Adrenal gland (tissue), 19 donors: ENCODE measurements around the gene RNASEH1. TPM values are rescaled to one million over a fixed set of nuclear protein-coding genes. Genes with fewer than 3 reads are reported as not detected.

Experiments
- DNase-seq, 7 donors: peaks; one replicate each; pipeline ENCODE4 v3.0.0-alpha.2; 2019 to 2020
- H3K27ac ChIP-seq, 5 donors: fragments of 200-600 bp; sonication (generic) in 4 of 5; 1 replicate in 3 of 5; 2 replicates in 2 of 5; pipeline versions ENCODE4 v1.5.1 to v1.8.0; 2016 to 2020; ENCODE audit warnings: mild to moderate bottlenecking in 1 of 5
- H3K27me3 ChIP-seq: fragments of 200-600 bp; 2 replicates; pipeline ENCODE4 v1.8.0; 2021
- H3K36me3 ChIP-seq, 2 donors: fragments of 200-600 bp; replicated peaks in 1 of 2; 1 replicate in 1 of 2; 2 replicates in 1 of 2; pipeline versions ENCODE4 v1.5.1 to v1.8.0; 2018 to 2022
- H3K4me1 ChIP-seq, 2 donors: fragments of 200-600 bp; replicated peaks in 1 of 2; 1 replicate in 1 of 2; 2 replicates in 1 of 2; pipeline versions ENCODE4 v1.5.1 to v1.8.0; 2018 to 2021
- H3K4me3 ChIP-seq, 4 donors: fragments of 200-600 bp; sonication (generic) in 3 of 4; one replicate each; pipeline ENCODE4 v1.5.1; 2016 to 2018
- H3K9me3 ChIP-seq, 3 donors: fragments of 200-600 bp; sonication (generic) in 1 of 3; replicated peaks in 1 of 3; 1 replicate in 2 of 3; 2 replicates in 1 of 3; pipeline versions ENCODE4 v1.5.1 to v1.8.0; 2016 to 2021
- CTCF ChIP-seq, 6 experiments: fragments of 450-650 bp in 4 of 6; fragments of 200-600 bp in 2 of 6; sonication (generic) in 1 of 6; IDR thresholded peaks; 1 replicate in 5 of 6; 2 replicates in 1 of 6; pipeline versions ENCODE4 v1.5.1 to v1.8.0; 2016 to 2021; ENCODE audit warnings: antibody characterized with exemption in 6 of 6, mild to moderate bottlenecking in 2 of 6, moderate library complexity in 1 of 6
- POLR2A ChIP-seq, 2 donors: fragments of 450-650 bp; IDR thresholded peaks; one replicate each; pipeline ENCODE4 v1.6.1; 2017; ENCODE audit warnings: antibody characterized with exemption in 2 of 2, mild to moderate bottlenecking in 2 of 2, moderate library complexity in 1 of 2
- WGBS, 4 donors: extraction: QIAGEN DNeasy Blood & Tissue Kit in 2 of 4; methylation state at CpG; one replicate each; pipeline versions ENCODE4 v1.1.5 to v1.1.7; 2013 to 2017; 5-methylcytosine and 5-hydroxymethylcytosine counted together
- intact Hi-C, 2 donors: fragments of 100-400 bp; cut with DNase I; formaldehyde crosslinking; loops; one replicate each; pipeline versions ENCODE4 v1.14.1 to v1.15.0; 2022 to 2023
- long read RNA-seq, 10 donors: library from polyadenylated mRNA in 3 of 10; unstranded in 2 of 10; stranded (forward) in 1 of 10; transcript quantifications; one replicate each; pipeline ENCODE4 v2.0.0 and lab custom pipeline, GENCODE V29; 2021 to 2026
- polyA plus RNA-seq, 3 donors: library from polyadenylated mRNA; stranded (reverse); fragments of 200-250 nt in 2 of 3; fragments of 350-450 nt in 1 of 3; fragmentation: Illumina TruSeq in 1 of 3; extraction: RNeasy Lipid Tissue Mini Kit (QIAGEN cat#74804) in 1 of 3; gene quantifications; one replicate each; pipeline ENCODE4 v1.2.3, GENCODE V29; 2013 to 2014
- total RNA-seq, 9 donors: library from RNA; depleted of rRNA in 4 of 9; stranded (reverse); fragments of >200 nt in 4 of 9; fragments of 120-200 nt in 1 of 9; fragmentation: NEBNext Ultra II Directional in 1 of 9; extraction: Animal tissue kit (Norgen Biotek cat#: 25700) in 1 of 9; gene quantifications; one replicate each; pipeline versions ENCODE4 v1.1.0 to v1.2.4, GENCODE V29; 2013 to 2023
- donor health status: healthy with polysubstance abuse.
- donor health status: Bipolar disorder and iron deficiency.
- donor health status: DM: yes; HTN: yes; CAD: no.
- donor health status: DM: no; HTN: no; CAD: no.
- donor health status: DM: no; HTN: no; CAD: no.
- donor health status: DM: yes; HTN: yes; CAD: no.

Gene RNASEH1, protein sequence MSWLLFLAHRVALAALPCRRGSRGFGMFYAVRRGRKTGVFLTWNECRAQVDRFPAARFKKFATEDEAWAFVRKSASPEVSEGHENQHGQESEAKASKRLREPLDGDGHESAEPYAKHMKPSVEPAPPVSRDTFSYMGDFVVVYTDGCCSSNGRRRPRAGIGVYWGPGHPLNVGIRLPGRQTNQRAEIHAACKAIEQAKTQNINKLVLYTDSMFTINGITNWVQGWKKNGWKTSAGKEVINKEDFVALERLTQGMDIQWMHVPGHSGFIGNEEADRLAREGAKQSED
- total RNA-seq (10 to 100 TPM in 8 of 9 donors, 1 to 10 TPM in 1; 7.0 to 27.6 (median 17.7) TPM), polyA plus RNA-seq (10 to 100 TPM in 1 of 3 donors, 1 to 10 TPM in 2; 4.5 to 25.6 (median 9.7) TPM)
- long read RNA-seq, donor 1, transcript RNASEH1-201 (8 exons, 1,887 nt), result major isoform, 8 of 2,104 reads
- long read RNA-seq, donor 1, partial matches to known transcripts, result 755 of 2,104 reads
- long read RNA-seq, donor 1, other reads (novel, unspliced or antisense), result 1,341 of 2,104 reads
- long read RNA-seq, donor 2, transcript RNASEH1-201 (8 exons, 1,887 nt), result major isoform, 13 of 29 reads
- long read RNA-seq, donor 2, partial matches to known transcripts, result 8 of 29 reads
- long read RNA-seq, donor 2, other reads (novel, unspliced or antisense), result 8 of 29 reads
- long read RNA-seq, donor 3, transcript RNASEH1-201 (8 exons, 1,887 nt), result major isoform, 11 of 1,829 reads
- long read RNA-seq, donor 3, partial matches to known transcripts, result 804 of 1,829 reads
- long read RNA-seq, donor 3, other reads (novel, unspliced or antisense), result 1,014 of 1,829 reads
- long read RNA-seq, donor 4, transcript RNASEH1-201 (8 exons, 1,887 nt), result major isoform, 31 of 33 reads
- long read RNA-seq, donor 4, partial matches to known transcripts, result 1 of 33 reads
- long read RNA-seq, donor 4, other reads (novel, unspliced or antisense), result 1 of 33 reads
- long read RNA-seq, donor 5, transcript RNASEH1-201 (8 exons, 1,887 nt), result major isoform, 21 of 28 reads
- long read RNA-seq, donor 5, partial matches to known transcripts, result 2 of 28 reads
- long read RNA-seq, donor 5, other reads (novel, unspliced or antisense), result 5 of 28 reads
- long read RNA-seq, donor 6, transcript RNASEH1-201 (8 exons, 1,887 nt), result major isoform, 16 of 20 reads
- long read RNA-seq, donor 6, partial matches to known transcripts, result 2 of 20 reads
- long read RNA-seq, donor 6, other reads (novel, unspliced or antisense), result 2 of 20 reads
- long read RNA-seq, donor 7, partial matches to known transcripts, result 5 of 9 reads
- long read RNA-seq, donor 7, other reads (novel, unspliced or antisense), result 0 of 9 reads
- long read RNA-seq, donor 8, transcript RNASEH1-201 (8 exons, 1,887 nt), result major isoform, 13 of 2,373 reads
- long read RNA-seq, donor 8, partial matches to known transcripts, result 733 of 2,373 reads
- long read RNA-seq, donor 8, other reads (novel, unspliced or antisense), result 1,627 of 2,373 reads
- long read RNA-seq, donor 9, transcript RNASEH1-201 (8 exons, 1,887 nt), result major isoform, 8 of 1,800 reads
- long read RNA-seq, donor 9, partial matches to known transcripts, result 903 of 1,800 reads
- long read RNA-seq, donor 9, other reads (novel, unspliced or antisense), result 889 of 1,800 reads
- long read RNA-seq, donor 10, transcript RNASEH1-201 (8 exons, 1,887 nt), result major isoform, 12 of 26 reads
- long read RNA-seq, donor 10, partial matches to known transcripts, result 0 of 26 reads
- long read RNA-seq, donor 10, other reads (novel, unspliced or antisense), result 14 of 26 reads

GRCh38 chr2:3558205-3559014 lies at the start of gene RNASEH1:
RNASEH1 (minus strand) TSS chr2:3558333; CDS start chr2:3558260, 73 bp downstream.
- Histone ChIP-seq H3K36me3 (peaks cover 0 to 27% of the 10 kb centered on the region in 2 donors), H3K4me3 (peak within 1 kb of the TSS; percentile 66 to 99 (median 90)), H3K9me3 (no peaks in the 10 kb centered on the region), H3K27me3 (no peaks in the 10 kb centered on the region), H3K27ac (peak within 1 kb of the TSS; percentile 68 to 96 (median 89)), H3K4me1 (peaks cover 7 to 20% of the 10 kb centered on the region in 2 donors)
- TF ChIP-seq CTCF (IDR thresholded peaks at IDR 0.05), result no peak
- TF ChIP-seq POLR2A (IDR thresholded peaks at IDR 0.05), result peak; percentile 83
- DNase-seq, result peak; percentile 98 to 99 (median 98)
- 0 to 2% (median 1%) methylated on average over 17 to 67 of the region's 67 CpGs for WGBS, 4 donors
- intact Hi-C loops, result no loop called here

DNA sequence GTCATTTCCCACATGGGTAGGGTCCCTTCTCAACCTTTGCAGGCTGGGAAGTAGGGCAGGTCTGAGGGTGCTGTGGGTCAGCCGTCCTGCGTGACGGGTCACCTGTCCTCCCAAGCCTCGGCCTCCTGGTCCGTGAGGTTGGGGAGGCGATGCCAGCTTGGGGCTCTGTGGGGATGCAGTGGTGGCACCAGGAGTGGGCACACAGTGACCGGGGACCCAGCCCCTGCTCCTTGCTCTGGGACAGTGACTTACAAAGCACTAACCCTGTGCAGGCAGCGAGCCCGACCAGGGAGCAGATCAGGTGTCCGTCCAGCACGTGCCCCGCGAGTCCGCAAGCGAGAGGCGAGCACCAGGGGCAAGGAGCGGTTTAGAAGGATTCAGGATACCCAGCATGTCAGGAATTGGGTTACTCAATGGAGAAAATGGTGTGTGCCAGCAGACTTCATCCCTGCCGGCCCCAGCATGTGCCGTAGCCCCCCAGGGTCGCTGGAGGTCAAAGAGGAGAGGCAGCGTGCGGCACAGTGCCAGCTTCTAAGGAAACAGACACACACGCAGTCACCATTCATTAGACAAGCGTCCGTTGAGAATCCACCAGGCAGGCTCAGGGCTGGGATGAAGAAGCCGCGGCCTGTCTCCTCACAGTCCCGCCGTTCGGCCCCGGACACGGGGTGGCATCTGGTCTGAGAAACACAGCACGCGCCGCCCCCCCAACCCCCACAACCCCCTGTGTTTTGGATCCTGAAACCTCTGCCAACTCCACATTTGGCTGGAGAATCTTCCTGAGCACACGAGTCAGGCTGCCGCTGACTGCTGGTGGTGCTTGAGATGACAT lies 48.5 kb upstream of the RNASEH1 start:
- DNase-seq, result peak in 2 of 7 donors; percentile 21 to 52
- intact Hi-C loops, result no loop called here
- Histone ChIP-seq H3K4me1 (peaks cover 0 to 7% of the 10 kb centered on the region in 2 donors), H3K9me3 (no peaks in the 10 kb centered on the region), H3K4me3 (no peak overlapping the region), H3K27me3 (no peaks in the 10 kb centered on the region), H3K27ac (peak overlapping the region in 2 of 5 donors; percentile 22 to 69), H3K36me3 (no peaks in the 10 kb centered on the region)
- TF ChIP-seq CTCF (IDR thresholded peaks at IDR 0.05), result no peak
- no peak for TF ChIP-seq POLR2A (IDR thresholded peaks at IDR 0.05)
- 85 to 88% (median 85%) methylated on average over 21 to 37 of the region's 37 CpGs for WGBS, 4 donors

DNA sequence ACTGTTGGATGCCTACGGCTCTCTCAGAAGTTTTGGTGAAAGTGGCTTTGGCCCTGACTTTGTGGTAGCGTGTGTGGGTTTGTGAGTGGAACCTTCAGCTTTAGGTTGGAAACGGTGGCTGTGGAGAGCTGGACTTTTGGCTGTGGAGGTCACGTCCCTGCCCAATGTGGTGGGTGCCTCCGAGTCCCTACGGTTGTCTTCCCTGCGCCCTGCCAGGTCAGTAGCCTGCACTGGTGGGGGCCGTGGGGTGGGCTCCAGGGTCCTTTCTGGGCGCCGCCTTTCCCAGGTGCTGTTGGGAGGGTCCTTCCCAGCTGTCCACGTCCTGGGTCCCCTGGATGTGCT lies 47.9 kb upstream of the RNASEH1 start:
- peaks cover 0 to 7% of the 10 kb centered on the region in 2 donors for H3K4me1 ChIP-seq
- H3K27me3 ChIP-seq, result no peaks in the 10 kb centered on the region
- H3K27ac ChIP-seq, result peak overlapping the region in 2 of 5 donors; percentile 43 to 69
- peak in 1 of 7 donors; percentile 18 for DNase-seq
- H3K36me3 ChIP-seq, result no peaks in the 10 kb centered on the region
- H3K4me3 ChIP-seq, result no peak overlapping the region
- H3K9me3 ChIP-seq, result no peaks in the 10 kb centered on the region
- 69 to 83% (median 77%) methylated on average over 6 to 11 of the region's 11 CpGs for WGBS, 4 donors
- intact Hi-C loops, result no loop called here
- TF ChIP-seq CTCF (IDR thresholded peaks at IDR 0.05), result no peak
- TF ChIP-seq POLR2A (IDR thresholded peaks at IDR 0.05), result no peak
